HG03439 (cell line): ENCODE data around the gene CLN6.
"Not testable (repeated sequence)": the region's sequence is repeated elsewhere in the genome, so short reads cannot be mapped to it uniquely, and the experiment has no call there.

ENCODE experiments used
- ATAC-seq: cut with Tn5 transposase; IDR thresholded peaks from one replicate; pipeline ENCODE4 v1.9.1; 2021; ENCODE audit warnings: mild to moderate bottlenecking, moderate library complexity; ENCODE audit not compliant: unreplicated experiment

The CLN6 gene

DNA sequence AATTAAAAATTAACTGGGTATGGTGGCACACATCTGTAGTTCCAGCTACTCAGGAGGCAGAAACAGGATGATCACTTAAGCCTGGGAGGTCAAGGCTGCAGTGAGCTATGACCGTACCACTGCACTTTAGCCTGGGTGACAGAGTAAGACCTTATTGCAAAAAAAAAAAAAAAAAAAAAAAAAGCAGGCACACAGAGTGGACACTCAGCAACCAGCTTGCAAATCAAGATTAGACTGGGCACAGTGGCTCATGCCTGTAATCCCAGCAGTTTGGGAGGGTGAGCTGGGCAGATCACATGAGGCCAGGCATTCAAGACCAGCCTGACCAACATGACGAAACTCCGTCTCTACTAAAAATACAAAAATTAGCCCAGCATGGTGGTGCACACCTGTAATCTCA is 5.4 kb downstream of the CLN6 start:
- no peak for ATAC-seq

DNA sequence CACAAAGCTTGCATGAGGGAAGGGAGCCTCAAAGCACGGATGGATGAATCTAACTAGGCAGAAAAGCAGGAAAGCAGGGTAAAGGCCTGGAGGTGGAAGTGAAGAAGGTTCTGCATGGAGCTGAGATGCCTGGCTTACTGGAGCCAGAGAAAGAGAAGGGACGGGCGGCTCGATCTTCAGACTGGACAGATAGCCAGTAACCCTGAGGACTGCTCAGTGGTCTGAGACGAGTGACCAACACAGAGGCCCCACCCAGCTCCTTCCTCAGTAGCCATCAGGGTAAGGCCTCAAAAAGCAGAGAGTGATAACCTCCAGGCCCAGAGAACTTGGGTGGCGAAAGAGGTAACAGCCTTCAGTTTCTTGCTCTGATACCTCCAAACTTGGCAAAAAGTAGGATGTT is 6.4 kb downstream of the CLN6 start:
- ATAC-seq: no peak

DNA sequence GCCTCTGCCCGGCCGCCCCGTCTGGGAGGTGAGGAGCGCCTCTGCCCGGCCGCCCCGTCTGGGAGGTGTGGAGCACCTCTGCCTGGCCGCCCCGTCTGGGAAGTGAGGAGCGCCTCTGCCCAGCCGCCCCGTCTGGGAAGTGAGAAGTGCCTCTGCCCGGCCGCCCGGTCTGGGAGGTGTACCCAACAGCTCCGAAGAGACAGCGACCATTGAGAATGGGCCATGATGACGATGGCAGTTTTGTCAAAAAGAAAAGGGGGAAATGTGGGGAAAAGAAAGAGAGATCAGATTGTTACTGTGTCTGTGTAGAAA is 7.1 kb downstream of the CLN6 start:
- ATAC-seq: not testable (repeated sequence)

DNA sequence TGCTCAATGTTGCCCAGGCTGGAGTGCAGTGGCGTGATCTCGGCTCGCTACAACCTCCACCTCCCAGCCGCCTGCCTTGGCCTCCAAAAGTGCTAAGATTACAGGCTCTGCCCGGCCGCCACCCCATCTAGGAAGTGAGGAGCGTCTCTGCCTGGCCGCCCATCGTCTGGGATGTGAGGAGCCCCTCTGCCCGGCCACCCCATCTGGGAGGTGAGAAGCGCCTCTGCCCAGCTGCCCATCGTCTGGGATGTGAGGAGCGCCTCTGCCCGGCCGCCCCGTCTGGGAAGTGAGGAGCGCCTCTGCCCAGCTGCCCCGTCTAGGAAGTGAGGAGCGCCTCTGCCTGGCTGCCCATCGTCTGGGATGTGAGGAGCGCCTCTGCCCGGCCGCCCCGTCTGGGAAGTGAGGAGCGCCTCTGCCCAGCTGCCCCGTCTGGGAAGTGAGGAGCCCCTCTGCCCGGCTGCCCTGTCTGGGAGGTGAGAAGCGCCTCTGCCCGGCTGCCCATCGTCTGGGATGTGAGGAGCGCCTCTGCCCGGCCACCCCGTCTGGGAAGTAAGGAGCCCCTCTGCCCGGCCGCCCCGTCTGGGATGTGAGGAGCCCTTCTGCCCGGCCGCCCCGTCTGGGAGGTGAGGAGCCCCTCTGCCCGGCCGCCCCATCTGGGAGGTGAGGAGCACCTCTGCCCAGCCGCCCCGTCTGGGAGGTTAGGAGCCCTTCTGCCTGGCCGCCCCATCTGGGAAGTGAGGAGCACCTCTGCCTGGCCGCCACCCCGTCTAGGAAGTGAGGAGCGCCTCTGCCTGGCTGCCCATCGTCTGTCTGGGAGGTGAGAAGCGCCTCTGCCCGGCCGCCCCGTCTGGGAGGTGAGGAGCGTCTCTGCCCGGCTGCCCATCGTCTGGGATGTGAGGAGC is 7.7 kb downstream of the CLN6 start:
- not testable (repeated sequence) for ATAC-seq

DNA sequence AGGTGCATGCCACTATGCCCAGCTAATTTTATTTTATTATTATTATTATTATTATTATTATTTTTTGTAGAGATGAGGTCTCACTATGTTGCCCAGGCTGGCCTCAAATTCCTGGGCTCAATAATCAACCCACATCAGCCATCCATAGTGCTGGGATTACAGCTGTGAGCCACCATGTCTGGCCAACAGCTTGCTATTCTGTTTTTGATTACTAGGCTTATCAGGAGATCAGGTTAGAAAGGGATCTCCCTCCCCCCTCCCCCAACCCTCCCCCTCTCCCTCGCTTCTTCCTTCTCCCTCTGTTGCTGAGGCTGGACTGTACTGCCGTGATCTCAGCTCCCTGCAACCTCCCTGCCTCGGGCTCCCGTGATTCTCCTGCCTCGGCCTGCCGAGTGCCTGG is 8.6 kb downstream of the CLN6 start:
- no peak for ATAC-seq

DNA sequence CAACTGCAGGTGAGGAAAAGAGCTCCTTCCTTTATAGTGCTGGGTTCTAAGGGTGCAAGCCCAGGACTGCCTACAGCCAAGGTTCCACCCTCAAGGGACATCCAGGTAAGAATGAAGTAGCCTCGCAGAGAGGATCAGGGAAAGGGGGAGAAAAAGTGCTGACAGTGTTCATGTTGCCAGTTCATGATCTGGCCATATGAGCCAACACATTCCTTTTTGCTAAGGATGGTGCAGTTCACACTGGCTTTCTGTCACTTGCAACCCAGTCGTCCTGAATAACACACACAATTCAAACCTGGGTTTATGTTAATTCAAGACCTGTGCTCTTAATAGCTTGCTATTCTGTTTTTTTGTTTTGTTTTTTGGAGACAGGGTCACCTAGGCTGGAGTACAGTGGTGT is 9.0 kb downstream of the CLN6 start:
- no peak for ATAC-seq

DNA sequence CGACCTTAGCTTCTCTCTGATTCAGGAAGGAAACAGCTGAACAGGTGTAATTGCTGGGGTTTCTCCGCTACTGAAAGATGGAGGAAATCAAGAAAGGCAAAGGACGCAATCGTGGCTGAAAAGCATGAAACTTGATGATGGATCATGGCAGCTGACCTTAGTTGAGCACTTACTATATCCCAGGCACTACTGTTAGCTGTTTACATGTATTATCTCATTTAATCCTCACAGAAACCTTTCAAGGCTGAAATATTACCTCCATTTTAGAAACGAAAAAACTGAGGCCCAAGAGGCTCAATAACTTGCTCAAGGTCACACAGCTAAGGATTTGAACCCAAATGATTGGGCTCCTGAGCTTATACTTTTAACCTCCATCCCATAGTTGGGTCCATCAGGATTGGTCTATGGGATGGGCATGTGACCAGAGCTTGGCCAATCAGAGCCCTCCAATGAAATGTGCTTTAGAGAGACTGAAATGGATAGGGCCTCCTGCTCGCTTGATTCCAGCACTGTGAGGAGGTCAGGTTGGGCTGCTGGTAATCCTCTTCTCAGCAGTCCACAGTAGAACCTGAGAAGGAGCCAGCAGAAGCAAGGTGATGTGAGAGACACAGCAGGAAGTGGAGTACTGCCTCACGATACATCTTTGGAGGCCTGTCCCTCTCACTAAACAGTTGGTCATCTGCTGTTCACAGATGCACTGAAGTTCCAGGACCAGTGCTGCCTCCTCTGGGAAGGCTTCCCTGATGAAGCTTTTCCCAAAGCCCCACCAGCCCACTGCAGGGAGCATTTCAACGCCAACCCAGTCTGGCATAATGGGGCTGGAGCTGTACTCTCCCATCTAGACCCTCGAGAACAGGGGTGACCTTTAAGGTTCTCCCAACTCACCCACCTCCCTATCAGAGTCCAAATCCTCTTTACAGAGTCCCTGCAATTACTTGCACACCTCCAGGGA is 10.4 kb downstream of the CLN6 start:
- ATAC-seq: no peak

DNA sequence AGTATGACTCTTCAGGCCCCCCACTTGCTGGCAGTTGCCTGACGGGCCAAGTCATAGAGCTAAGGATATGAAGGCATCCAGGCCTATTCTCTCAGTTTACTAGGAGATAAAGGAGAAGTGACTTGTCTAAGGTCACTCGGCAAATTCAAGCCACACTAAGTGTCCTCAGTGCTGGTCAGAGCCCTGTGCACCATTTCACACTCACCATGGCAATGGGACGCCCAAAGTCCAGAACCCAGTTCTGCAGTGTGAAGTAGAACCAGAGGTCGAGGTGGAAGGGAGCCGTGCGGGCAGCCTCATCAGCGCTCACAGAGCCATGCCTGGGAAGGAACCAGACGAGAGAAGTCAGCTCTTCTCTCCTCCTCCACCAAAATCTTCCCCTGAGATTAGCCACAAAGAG is 11.2 kb downstream of the CLN6 start:
- ATAC-seq: no peak

DNA sequence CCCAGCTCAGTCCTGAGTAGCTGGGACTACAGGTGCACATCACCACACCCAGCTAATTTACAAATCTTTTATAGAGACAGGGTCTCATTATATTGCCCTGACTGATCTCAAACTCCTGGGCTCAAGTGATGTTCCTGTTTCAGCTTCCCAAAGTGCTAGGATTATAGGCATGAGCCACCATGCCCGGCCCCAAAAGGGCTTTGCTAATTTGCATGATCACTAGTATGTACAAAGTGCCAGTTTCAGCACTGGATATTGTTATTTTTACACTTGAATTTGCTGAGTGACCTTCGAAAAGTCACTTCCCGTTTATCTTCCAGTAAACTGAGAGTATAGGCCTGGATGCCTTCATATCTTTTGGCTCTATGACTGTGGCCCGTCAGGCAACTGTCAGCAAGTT is 12.2 kb downstream of the CLN6 start:
- no peak for ATAC-seq

DNA sequence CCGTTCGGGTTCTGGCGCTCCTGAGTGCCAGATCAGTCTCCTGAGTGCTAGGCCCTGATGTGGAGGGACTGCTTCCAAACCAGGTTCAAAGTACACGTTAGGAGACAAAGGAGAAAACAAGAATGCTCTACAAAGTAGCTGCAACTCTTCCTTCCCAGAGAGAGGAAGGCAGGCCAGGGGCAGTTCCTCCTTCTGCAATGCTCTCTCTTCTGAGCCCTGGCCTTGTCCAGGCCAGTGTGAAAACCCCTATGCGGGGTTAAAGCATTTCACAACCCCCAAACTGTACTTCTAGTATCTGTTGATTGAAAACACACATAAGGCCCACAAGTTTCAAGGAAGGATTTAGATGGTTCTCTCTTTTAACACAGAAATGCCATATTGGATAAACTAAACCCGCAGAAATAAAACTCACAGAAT is 14.7 kb downstream of the CLN6 start:
- ATAC-seq: no peak

DNA sequence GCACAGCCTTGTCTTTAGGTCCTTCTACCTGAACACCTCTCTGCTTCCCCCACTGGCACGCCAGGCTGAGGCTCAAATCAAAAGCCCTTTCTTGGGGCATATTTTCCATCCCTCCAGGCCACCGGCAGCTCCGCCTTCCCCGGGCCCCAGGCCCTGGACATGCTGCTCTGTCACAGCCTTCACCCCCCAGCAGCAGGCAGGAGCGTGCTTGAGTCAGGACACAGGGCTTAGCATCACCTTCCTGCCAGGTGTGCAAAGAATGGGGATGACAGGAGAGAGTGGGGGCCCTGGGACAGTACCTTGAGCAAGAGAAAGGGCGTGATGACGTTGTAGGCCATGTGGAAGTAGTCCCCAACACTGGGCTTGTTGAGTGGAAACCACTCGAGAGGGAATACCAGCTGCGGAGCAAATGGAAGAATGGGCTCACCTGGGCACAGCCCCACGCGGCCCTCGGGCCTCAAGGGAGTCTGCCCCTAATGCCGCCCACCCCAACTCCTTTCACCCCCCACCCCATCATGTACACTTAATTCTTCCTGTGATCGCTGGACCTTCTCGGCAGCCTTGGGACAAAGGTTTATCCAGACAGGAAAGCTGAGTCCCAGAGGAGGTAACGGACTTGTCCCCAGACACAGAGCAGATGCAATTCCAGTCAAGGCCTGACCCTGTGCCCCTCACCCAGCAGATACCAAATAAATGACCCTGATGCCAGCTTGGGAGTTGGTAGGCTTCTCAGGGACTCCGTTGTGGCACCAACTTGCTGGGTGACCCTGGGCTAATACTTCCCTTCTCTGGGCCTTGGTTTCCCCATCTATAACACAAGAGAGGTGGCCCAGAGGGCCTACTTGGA is 15.3 kb downstream of the CLN6 start:
- no peak for ATAC-seq

DNA sequence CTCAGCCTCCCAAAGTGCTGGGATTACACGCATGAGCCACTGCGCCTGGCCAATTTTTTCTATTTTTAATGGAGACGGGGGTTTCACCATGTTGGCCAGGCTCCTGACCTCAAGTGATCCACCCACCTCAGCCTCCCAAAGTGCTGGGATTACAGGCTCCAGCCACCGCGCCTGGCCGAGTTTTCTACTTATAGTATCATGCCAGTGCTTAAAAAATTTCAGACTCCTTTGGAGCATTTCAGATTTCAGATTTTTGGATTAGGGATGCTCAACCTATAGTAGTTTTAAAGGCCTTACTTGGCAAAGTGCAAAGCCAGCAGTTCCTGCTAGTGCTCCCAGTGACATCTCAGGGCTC is 16.1 kb downstream of the CLN6 start:
- ATAC-seq: not testable (repeated sequence)

DNA sequence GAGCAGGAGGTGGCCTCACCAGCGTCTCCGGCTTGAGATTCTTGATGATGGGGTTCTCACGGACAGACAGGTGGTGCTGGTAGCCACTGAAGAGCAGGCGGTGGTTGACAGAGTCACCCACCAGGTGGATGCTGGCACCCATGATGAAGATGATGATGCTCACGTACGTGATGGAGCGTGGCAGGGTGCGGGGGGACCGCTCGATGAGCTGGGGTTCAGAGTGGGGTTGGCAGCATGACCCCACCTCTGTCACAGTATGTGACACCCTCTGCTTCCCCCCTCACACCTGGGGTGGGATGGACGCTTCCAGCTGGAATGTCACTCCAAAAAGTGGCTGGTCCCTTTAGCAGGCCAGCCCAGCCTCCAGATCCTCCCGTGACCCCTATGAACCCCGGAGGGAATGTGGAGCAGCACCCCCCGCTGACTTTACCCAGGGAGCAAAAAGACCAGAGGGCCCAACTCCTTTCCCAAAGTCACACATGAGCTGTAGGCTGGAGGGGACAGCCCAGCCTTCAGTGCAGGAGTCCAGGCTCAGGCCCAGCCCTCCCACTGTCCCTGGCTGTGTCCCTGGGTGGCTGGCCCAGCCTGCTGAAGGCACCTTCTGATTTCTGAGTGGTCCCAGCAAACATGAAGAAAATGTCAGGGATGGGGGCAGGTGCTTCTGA is 17.7 kb downstream of the CLN6 start:
- ATAC-seq: no peak

DNA sequence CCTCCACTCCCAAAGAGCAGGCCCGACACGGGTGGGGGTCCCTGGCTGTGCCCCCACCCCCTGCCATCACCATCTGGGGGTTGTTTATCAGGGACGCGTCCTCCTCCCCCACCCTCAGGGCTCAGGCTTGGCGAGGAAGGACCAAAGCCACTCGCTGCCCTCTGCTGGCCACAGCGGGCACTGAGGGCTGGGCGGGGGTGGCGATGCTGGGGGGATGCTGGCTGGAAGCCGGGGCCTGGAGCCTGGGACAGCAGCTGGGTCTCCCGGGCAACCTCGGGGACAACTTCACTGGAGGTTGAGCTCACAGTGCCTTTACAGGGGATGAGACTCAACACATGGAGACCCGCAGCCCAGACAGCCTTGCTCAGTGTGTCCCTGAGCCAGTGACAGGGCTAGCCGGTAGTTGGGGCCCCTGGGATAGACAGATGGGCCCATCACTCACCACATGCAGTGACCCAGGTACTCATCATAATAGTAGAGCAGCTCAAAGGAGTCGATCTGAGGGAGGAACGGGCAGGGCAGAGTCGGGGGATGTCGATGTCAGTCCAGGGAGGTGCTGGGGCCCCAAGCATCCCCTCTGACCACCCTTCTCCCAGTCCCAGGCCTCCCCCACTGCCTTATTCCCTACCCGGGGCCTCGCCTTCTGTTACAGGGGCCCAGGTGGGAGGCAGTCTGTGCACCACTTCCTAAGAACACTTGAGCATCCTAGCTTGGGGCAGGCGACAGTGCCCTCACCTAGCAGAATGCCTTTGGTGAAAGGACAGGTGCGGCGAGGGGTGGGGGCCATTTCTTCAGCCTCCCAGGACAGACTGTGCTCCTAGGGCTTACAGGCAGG is 18.5 kb downstream of the CLN6 start:
- ATAC-seq: no peak

DNA sequence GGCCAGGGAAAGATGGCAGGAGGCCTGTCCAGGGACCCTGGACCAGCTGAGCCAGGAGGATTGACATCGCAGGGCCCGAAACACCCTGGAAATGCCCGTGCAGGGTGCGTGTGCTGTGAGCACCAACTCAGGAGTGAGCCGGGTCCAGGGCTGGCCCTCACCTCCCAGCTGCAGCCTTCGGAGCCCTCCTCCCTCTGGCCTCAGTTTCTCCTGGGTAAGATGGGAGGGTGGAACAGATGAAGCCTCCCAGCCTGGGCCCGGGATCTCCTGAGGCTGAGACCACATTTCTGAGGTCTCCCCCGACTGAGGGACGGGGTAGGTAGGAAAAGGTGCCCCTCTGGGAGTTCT is 19.1 kb downstream of the CLN6 start:
- no peak for ATAC-seq

DNA sequence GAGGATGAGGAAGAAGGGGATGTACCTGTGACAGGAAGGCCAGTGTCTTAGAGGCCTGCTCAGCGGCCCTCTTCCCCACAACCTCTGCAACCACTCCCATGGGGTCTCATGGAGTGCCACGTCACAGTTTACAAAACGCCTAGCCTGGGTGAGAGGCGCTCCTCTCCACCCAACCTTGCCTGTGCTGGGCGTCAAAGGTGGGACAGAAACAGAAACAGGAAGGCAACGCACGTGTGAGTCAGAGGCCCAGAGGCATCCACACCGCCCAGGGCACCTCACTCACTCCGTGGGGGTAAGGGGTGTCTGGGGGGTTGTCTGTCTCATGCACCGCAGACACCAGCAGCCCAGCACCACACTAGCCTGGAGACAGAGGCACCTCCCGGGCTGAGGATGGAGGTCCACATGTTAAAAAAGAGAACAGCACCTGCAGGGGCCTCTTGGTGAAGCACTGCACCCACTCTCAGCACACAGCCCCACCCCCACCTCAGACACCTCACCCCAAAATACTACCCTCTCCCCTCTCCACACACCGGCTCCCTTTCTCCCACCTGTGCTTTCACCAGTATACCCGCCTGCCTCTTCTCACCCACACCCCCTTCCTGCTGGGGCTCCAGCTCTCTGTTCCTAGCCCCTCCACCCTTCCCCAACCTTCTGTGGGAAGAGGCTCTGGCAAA is 19.7 kb downstream of the CLN6 start:
- no peak for ATAC-seq

DNA sequence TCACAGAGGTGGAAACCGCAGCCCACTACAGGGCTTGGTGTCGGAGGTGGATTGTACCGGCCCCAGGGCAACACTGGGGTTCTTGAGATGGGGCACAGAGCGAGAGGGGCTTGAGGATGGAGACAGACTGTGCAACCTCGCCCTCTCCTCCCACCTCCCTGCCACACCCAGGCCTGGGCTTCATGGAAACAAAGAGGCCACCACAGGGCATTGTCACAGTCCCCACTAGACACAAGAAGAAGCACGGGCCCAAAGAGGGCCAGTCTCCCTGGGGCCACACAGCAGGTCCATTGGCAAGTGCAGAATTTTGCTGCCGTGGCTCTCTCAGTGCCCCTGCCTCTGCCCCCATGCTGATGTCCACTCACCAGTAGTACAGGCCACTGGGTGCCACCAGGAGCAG is 20.3 kb downstream of the CLN6 start:
- ATAC-seq: no peak

DNA sequence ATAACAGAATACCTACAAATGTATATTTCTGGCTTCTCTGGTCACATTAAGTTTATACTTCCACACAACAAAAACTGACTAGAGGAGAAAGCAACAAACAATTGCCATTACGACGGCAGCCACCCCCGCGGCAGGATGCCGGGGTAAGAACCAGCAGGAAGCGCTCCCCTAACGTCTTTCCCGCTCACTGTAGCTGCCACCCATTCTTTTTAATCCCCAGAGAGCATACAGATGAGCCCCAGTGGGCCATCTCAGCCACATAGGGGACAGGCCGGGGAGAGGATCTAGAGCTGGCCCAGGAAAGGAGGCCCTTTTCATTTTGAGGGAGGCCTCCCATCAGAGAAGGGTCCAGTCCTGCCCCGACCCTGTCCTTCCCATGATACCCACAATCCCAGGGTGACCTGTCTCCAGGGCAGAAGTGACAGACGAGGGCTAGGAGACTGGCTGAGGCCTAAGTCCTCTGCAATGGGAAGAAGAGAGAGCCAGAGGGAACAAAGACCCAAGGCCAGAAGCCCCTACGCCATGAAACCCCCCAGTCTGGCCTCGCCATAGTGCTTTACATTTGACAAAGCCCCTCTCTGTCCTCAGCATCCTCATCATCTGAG is 20.8 kb downstream of the CLN6 start:
- ATAC-seq: no peak

DNA sequence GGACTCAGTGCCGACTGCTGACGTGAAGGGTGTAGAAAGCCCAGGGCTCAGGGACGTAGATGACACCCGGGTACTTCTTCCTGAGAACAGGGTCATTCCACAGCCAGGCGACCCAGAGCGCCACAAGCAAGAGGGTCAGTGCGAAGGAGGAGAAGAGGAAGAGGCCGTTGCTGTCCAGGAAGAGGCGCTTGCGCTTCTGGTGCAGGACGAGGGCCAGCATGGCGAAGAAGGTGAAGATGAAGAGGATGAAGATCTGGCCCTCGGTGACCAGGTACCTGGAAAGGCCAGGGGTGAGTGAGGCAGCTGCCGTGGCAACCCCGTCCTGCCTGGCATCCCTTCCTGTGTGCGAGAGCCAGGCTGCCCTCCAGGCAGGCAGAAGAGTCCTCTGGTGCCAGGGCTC is 21.4 kb downstream of the CLN6 start:
- ATAC-seq: no peak
